Left lung (tissue), 10 donors: ENCODE data around the gene LRRK1. TPM values are rescaled to one million over a fixed set of nuclear protein-coding genes. Genes with fewer than 3 reads are reported as not detected.

ENCODE experiments used
- ATAC-seq: fragments of 200-7000 bp; cut with Tn5 transposase; one replicate; pipeline ENCODE4 v1.9.1; 2020; ENCODE audit warnings: moderate library complexity
- DNase-seq, 4 donors: peaks; one replicate each; pipeline ENCODE4 v3.0.0-alpha.2; 2013 to 2020
- H3K27ac ChIP-seq, 2 donors: fragments of 200-600 bp; sonication (generic) in 1 of 2; one replicate each; pipeline versions ENCODE4 v1.5.0 to v1.8.0; 2020 to 2021
- H3K27me3 ChIP-seq, 2 donors: fragments of 200-600 bp; sonication (generic) in 1 of 2; one replicate each; pipeline versions ENCODE4 v1.5.0 to v1.8.0; 2020 to 2021
- H3K36me3 ChIP-seq, 2 donors: fragments of 200-600 bp; sonication (generic) in 1 of 2; one replicate each; pipeline versions ENCODE4 v1.5.0 to v1.8.0; 2020 to 2021
- H3K4me1 ChIP-seq, 2 donors: fragments of 200-600 bp; one replicate each; pipeline ENCODE4 v1.8.0; 2021
- H3K4me3 ChIP-seq, 2 donors: fragments of 200-600 bp; sonication (generic) in 1 of 2; one replicate each; pipeline versions ENCODE4 v1.5.0 to v1.8.0; 2020 to 2021; ENCODE audit warnings: mild to moderate bottlenecking in 1 of 2
- H3K9me3 ChIP-seq, 2 donors: fragments of 200-600 bp; sonication (generic) in 1 of 2; one replicate each; pipeline versions ENCODE4 v1.5.0 to v1.8.0; 2020 to 2021
- CTCF ChIP-seq, 2 donors: fragments of 200-600 bp; sonication (generic) in 1 of 2; IDR thresholded peaks; one replicate each; pipeline versions ENCODE4 v1.5.0 to v1.8.0; 2021; ENCODE audit warnings: antibody characterized with exemption in 2 of 2
- intact Hi-C, 2 donors: fragments of 100-400 bp; cut with DNase I; formaldehyde crosslinking; loops; one replicate each; pipeline versions ENCODE4 v1.11.2 to v1.14.2; 2022
- polyA plus RNA-seq, 6 donors: library from polyadenylated mRNA; unstranded; fragments of 120-200 nt; gene quantifications; one replicate each; pipeline ENCODE4 v1.2.1, GENCODE V29; 2013; ENCODE audit not compliant: insufficient read length in 6 of 6
- total RNA-seq, 2 donors: library from RNA; stranded (reverse); fragmentation: NEBNext Ultra II Directional; extraction: Animal tissue kit (Norgen Biotek cat#: 25700); gene quantifications; one replicate each; pipeline ENCODE4 v1.2.1, GENCODE V29; 2021
- donor health status: DM: no; HTN: yes; CAD: no.
- donor health status: DM: no; HTN: no; CAD: no.

The LRRK1 gene
- total and polyA plus RNA-seq, 8 donors, result 1.9 to 24.2 (median 3.0) TPM

- Histone ChIP-seq H3K36me3 (no peaks in the 10 kb centered on the region), H3K9me3 (no peaks in the 10 kb centered on the region), H3K27ac (peak overlapping the region in 1 of 2 donors; percentile 10), H3K4me3 (no peak overlapping the region), H3K4me1 (peaks cover 0 to 10% of the 10 kb centered on the region in 2 donors), H3K27me3 (no peaks in the 10 kb centered on the region)
- no peak for ATAC-seq
- DNase-seq, result no peak
- no peak for TF ChIP-seq CTCF (IDR thresholded peaks at IDR 0.05)
- intact Hi-C loops, result no loop called here
These were observed 15.0 kb downstream of the LRRK1 start for GRCh38 chr15:100934166-100934565.

- intact Hi-C loops, result no loop called here
- DNase-seq, result no peak
- TF ChIP-seq CTCF (IDR thresholded peaks at IDR 0.05), result no peak
These were observed 15.6 kb downstream of the LRRK1 start for GRCh38 chr15:100934726-100935125.

GRCh38 chr15:100937171-100937570, 18.0 kb downstream of the LRRK1 start:
- Histone ChIP-seq H3K27ac (no peak overlapping the region), H3K4me1 (peaks cover 0 to 23% of the 10 kb centered on the region in 2 donors), H3K4me3 (no peak overlapping the region), H3K9me3 (no peaks in the 10 kb centered on the region), H3K36me3 (no peaks in the 10 kb centered on the region), H3K27me3 (no peaks in the 10 kb centered on the region)
- ATAC-seq, result no peak
- no peak for TF ChIP-seq CTCF (IDR thresholded peaks at IDR 0.05)
- DNase-seq, result no peak
- intact Hi-C loops, result no loop called here

More at GRCh38 chr15:100934726-100935125, 15.6 kb downstream of the LRRK1 start:
- no peak for ATAC-seq
- peak overlapping the region in 1 of 2 donors; percentile 10 for H3K27ac ChIP-seq
- no peaks in the 10 kb centered on the region for H3K9me3 ChIP-seq
- no peaks in the 10 kb centered on the region for H3K36me3 ChIP-seq
- H3K27me3 ChIP-seq, result no peaks in the 10 kb centered on the region
- H3K4me3 ChIP-seq, result no peak overlapping the region
- H3K4me1 ChIP-seq, result peaks cover 0 to 13% of the 10 kb centered on the region in 2 donors

- DNase-seq, result no peak
- no peak for TF ChIP-seq CTCF (IDR thresholded peaks at IDR 0.05)
- Histone ChIP-seq H3K4me3 (no peak overlapping the region), H3K36me3 (no peaks in the 10 kb centered on the region), H3K9me3 (no peaks in the 10 kb centered on the region), H3K4me1 (peaks cover 0 to 15% of the 10 kb centered on the region in 2 donors), H3K27ac (peak overlapping the region in 1 of 2 donors; percentile 38), H3K27me3 (no peaks in the 10 kb centered on the region)
- no peak for ATAC-seq
- intact Hi-C loops, result no loop called here
These were observed 20.6 kb downstream of the LRRK1 start for GRCh38 chr15:100939791-100940190.

GRCh38 chr15:100940767-100941379, 21.7 kb downstream of the LRRK1 start:
- ATAC-seq (peak; percentile 70), DNase-seq (no peak)
- no peak overlapping the region for H3K4me3 ChIP-seq
- no peak for TF ChIP-seq CTCF (IDR thresholded peaks at IDR 0.05)
- no peaks in the 10 kb centered on the region for H3K27me3 ChIP-seq
- H3K36me3 ChIP-seq, result no peaks in the 10 kb centered on the region
- H3K4me1 ChIP-seq, result peaks cover 0 to 15% of the 10 kb centered on the region in 2 donors
- H3K27ac ChIP-seq, result peak overlapping the region in 1 of 2 donors; percentile 38
- H3K9me3 ChIP-seq, result no peaks in the 10 kb centered on the region
- intact Hi-C loops, result no loop called here
